ENCODE data around the gene CAMK2B.
"Not testable (repeated sequence)": the region's sequence is repeated elsewhere in the genome, so short reads cannot be mapped to it uniquely, and the experiment has no call there.

The CAMK2B gene

DNA sequence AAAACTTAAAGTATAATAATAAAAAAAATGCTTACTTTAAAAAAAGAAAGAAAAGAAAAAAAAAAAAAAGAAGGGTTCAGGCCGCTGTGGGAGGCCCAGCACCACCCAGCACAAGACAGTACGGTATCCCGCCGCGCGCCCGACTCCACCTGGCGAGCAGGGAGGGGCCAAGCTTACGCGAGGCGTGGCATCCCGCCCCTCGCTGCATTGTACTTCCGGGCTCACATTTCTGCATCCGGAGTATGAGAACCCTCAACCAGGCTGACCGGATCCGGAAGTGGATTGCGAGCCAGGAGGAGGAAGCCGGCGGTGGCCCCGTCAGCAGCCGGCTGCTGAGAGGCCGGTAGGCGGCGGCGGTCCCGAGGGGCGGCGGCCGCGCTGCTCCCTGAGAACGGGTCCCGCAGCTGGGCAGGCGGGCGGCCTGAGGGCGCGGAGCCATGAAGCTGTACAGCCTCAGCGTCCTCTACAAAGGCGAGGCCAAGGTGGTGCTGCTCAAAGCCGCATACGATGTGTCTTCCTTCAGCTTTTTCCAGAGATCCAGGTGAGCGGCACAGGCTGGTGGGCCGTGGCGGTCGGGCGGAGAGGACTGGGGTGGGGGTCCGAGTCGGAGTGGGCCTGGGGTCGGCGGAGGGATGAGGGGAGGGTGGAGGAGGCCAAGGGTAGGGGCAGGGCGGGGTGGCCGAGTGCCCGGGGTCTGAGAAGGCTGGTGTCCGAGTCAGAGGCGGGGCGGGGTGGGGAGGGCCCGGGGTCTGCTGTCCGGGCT, 124.5 kb downstream of the CAMK2B start, which contains the start of gene YKT6:
TSS of gene YKT6 (plus strand) at position 280 of the 763 bp plus-strand sequence. CDS start at position 438, 158 bp downstream.
- TF ChIP-seq CTCF (IDR thresholded peaks at IDR 0.05; ENCODE audit: borderline replicate concordance, insufficient read depth, low read depth, low read length) = peak; percentile 67
- H3K4me3 ChIP-seq (ENCODE audit: low read depth, low read length) = peak within 1 kb of the TSS; percentile 97

- H3K4me3 ChIP-seq (ENCODE audit: low read depth, low read length) = not testable (repeated sequence)
Observed at GRCh38 chr7:44200163-44200562, 125.2 kb downstream of the CAMK2B start.

DNA sequence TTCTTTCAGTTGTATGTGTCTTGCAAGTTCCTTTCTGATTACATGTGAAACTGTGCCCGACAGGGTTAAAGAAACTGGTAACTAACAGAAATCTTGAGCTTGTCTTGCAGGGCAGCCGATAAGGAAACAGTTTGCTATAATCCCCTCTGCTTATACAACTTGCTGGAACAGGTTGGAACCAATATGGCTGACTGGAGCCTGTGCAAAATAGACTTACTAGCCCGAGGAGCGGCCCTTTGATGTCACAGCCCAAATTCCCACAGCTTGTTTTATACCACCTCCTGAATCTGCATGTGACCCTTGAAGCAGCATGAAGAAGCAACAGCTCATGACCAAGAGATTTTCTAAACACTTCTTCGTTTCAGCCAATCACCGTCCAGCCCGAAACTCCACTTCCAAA, 127.9 kb downstream of the CAMK2B start:
- TF ChIP-seq CTCF (IDR thresholded peaks at IDR 0.05; ENCODE audit: borderline replicate concordance, insufficient read depth, low read depth, low read length) = no peak

GRCh38 chr7:44196450-44196872, 128.9 kb downstream of the CAMK2B start:
- peak; percentile 75 for TF ChIP-seq CTCF (IDR thresholded peaks at IDR 0.05; ENCODE audit: borderline replicate concordance, insufficient read depth, low read depth, low read length)
- no peak overlapping the region for H3K4me3 ChIP-seq (ENCODE audit: low read depth, low read length)

More for the DNA sequence above, 127.9 kb downstream of the CAMK2B start:
- no peak overlapping the region for H3K4me3 ChIP-seq (ENCODE audit: low read depth, low read length)

GRCh38 chr7:44195889-44196288, 129.5 kb downstream of the CAMK2B start:
- no peak for TF ChIP-seq CTCF (IDR thresholded peaks at IDR 0.05; ENCODE audit: borderline replicate concordance, insufficient read depth, low read depth, low read length)
- no peak overlapping the region for H3K4me3 ChIP-seq (ENCODE audit: low read depth, low read length)

- TF ChIP-seq CTCF (IDR thresholded peaks at IDR 0.05; ENCODE audit: borderline replicate concordance, insufficient read depth, low read depth, low read length) = no peak
Observed at GRCh38 chr7:44194562-44195145, 130.7 kb downstream of the CAMK2B start.

DNA sequence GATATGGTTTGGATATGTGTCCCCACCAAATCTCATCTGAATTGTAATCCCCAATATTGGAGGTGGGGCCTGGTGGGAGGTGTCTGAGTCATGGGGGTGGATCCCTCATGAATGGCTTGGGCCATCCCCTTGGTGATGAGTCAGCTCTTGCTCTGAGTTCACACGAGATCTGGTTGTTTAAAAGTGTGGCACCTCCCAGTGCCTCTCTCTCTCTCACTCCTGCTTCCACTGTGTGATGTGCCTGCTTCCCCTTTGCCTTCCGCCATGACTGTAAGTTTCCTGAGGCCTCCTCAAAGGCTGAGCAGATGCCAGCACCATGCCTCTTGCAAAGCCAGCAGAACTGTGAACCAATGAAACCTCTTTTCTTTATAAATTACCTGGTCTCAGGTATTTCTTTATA, 131.3 kb downstream of the CAMK2B start:
- no peak for TF ChIP-seq CTCF (IDR thresholded peaks at IDR 0.05; ENCODE audit: borderline replicate concordance, insufficient read depth, low read depth, low read length)
- no peak overlapping the region for H3K4me3 ChIP-seq (ENCODE audit: low read depth, low read length)

More at GRCh38 chr7:44194562-44195145, 130.7 kb downstream of the CAMK2B start:
- no peak overlapping the region for H3K4me3 ChIP-seq (ENCODE audit: low read depth, low read length)

Data from GM12875 (cell line).